Neural cell (in vitro differentiated cells): ENCODE data around the gene PREX1. TPM values are rescaled to one million over a fixed set of nuclear protein-coding genes. Genes with fewer than 3 reads are reported as not detected.

ENCODE experiments used
- H2AFZ ChIP-seq: fragments of 200-600, 300-800 bp; sonication (generic), shearing (Covaris generic); 2 replicates; pipeline ENCODE4 v1.6.0; 2014; ENCODE audit warnings: low read depth, mild to moderate bottlenecking, antibody characterized with exemption, low read length, moderate library complexity
- H3F3A ChIP-seq: fragments of 200-600 bp; shearing (Covaris generic); 2 replicates; pipeline ENCODE4 v1.6.1; 2016; ENCODE audit warnings: mild to moderate bottlenecking, moderate library complexity, mixed read lengths, antibody characterized with exemption, low read length; ENCODE audit not compliant: insufficient read depth, poor library complexity, severe bottlenecking
- H3K27ac ChIP-seq: fragments of 200-600, 300-800 bp; sonication (generic), shearing (Covaris generic); 2 replicates; pipeline ENCODE4 v1.5.1; 2014; ENCODE audit warnings: mild to moderate bottlenecking, low read length, moderate library complexity
- H3K27me3 ChIP-seq: fragments of 300-800, 200-600 bp; sonication (generic), shearing (Covaris generic); 2 replicates; pipeline ENCODE4 v1.6.0; 2014; ENCODE audit warnings: mild to moderate bottlenecking, low read depth, low read length, moderate library complexity; ENCODE audit not compliant: insufficient read depth
- H3K36me3 ChIP-seq: fragments of 300-800, 200-600 bp; sonication (generic), shearing (Covaris generic); 2 replicates; pipeline ENCODE4 v1.5.1; 2014; ENCODE audit warnings: mild to moderate bottlenecking, antibody characterized with exemption, low read length, moderate library complexity; ENCODE audit not compliant: insufficient read depth
- H3K4me2 ChIP-seq: fragments of 300-800, 200-600 bp; sonication (generic), shearing (Covaris generic); 2 replicates; pipeline ENCODE4 v1.6.0; 2014; ENCODE audit warnings: mild to moderate bottlenecking, low read length
- H3K4me3 ChIP-seq: fragments of 300-800, 200-600 bp; sonication (generic), shearing (Covaris generic); 2 replicates; pipeline ENCODE4 v1.5.1; 2014; ENCODE audit warnings: mild to moderate bottlenecking, low read length, moderate library complexity
- H3K79me2 ChIP-seq: fragments of 200-600 bp; shearing (Covaris generic); replicated peaks from 2 replicates; pipeline ENCODE4 v1.6.0; 2014; ENCODE audit warnings: mild to moderate bottlenecking, low read length, moderate library complexity; ENCODE audit not compliant: insufficient read depth
- H3K9ac ChIP-seq: fragments of 300-800, 200-600 bp; sonication (generic), shearing (Covaris generic); 2 replicates; pipeline ENCODE4 v1.6.1; 2016; ENCODE audit warnings: mild to moderate bottlenecking, low read length, mixed read lengths
- H3K9me2 ChIP-seq: fragments of 200-600 bp; shearing (Covaris generic); 2 replicates; pipeline ENCODE4 v1.6.1; 2016; ENCODE audit warnings: mild to moderate bottlenecking, low read length, mixed read lengths; ENCODE audit not compliant: insufficient read depth
- H3K9me3 ChIP-seq: fragments of 200-600, 300-800 bp; sonication (generic), shearing (Covaris generic); 2 replicates; pipeline ENCODE4 v1.6.1; 2016; ENCODE audit warnings: mild to moderate bottlenecking, mixed run types, low read length, moderate library complexity, mixed read lengths
- H4K20me1 ChIP-seq: fragments of 200-600 bp; shearing (Covaris generic); 2 replicates; pipeline ENCODE4 v1.6.1; 2016; ENCODE audit warnings: mild to moderate bottlenecking, mixed run types; ENCODE audit not compliant: insufficient read depth
- CTCF ChIP-seq: fragments of 450-650 bp; IDR thresholded peaks from 2 replicates; pipeline ENCODE4 v1.5.1; 2014; ENCODE audit warnings: antibody characterized with exemption, mild to moderate bottlenecking, moderate library complexity; ENCODE audit not compliant: poor library complexity, severe bottlenecking
- EP300 ChIP-seq: fragments of 450-650 bp; conservative IDR thresholded peaks from 2 replicates; pipeline ENCODE4 v1.6.1; 2014; ENCODE audit warnings: antibody characterized with exemption, mild to moderate bottlenecking, moderate library complexity; ENCODE audit not compliant: poor library complexity, severe bottlenecking
- EZH2 ChIP-seq: fragments of 200-600, 300-800 bp; shearing (Covaris generic), sonication (generic); IDR thresholded peaks from 2 replicates; pipeline ENCODE4 v1.6.1; 2014; ENCODE audit warnings: antibody characterized with exemption, low read length, borderline replicate concordance, mild to moderate bottlenecking; ENCODE audit not compliant: insufficient read depth, poor library complexity, severe bottlenecking
- MXI1 ChIP-seq: fragments of 450-650 bp; conservative IDR thresholded peaks from 2 replicates; pipeline ENCODE4 v1.6.1; 2014; ENCODE audit warnings: antibody characterized with exemption, mild to moderate bottlenecking; ENCODE audit not compliant: poor library complexity, severe bottlenecking
- POLR2AphosphoS5 ChIP-seq: IDR thresholded peaks from 2 replicates; pipeline ENCODE4 v1.6.1; 2012
- RAD21 ChIP-seq: fragments of 450-650 bp; conservative IDR thresholded peaks from 2 replicates; pipeline ENCODE4 v1.6.1; 2014; ENCODE audit warnings: antibody characterized with exemption, mild to moderate bottlenecking, moderate library complexity
- SMC3 ChIP-seq: fragments of 450-650 bp; conservative IDR thresholded peaks from 2 replicates; pipeline ENCODE4 v1.6.1; 2014; ENCODE audit warnings: antibody characterized with exemption, mild to moderate bottlenecking, moderate library complexity; ENCODE audit not compliant: poor library complexity
- TAF1 ChIP-seq: IDR thresholded peaks from 2 replicates; pipeline ENCODE4 v1.6.1; 2012; ENCODE audit warnings: low read depth
- polyA plus RNA-seq: library from polyadenylated mRNA; depleted of rRNA; stranded (reverse); fragments of >200 nt; gene quantifications from 2 replicates; pipeline ENCODE4 v1.2.3, GENCODE V29; 2014
- TF ChIP-seq, protein P1 (sequence below): IDR thresholded peaks from 2 replicates; pipeline ENCODE4 v1.6.1; 2012; ENCODE audit warnings: borderline replicate concordance

PREX1 gene
- polyA plus RNA-seq, 1 donor from 2014 or later, result 0.06 TPM

- Histone ChIP-seq H2AFZ (no peak overlapping the region), H4K20me1 (no peaks in the 10 kb centered on the region), H3K79me2 (no peaks in the 10 kb centered on the region), H3K9me3 (no peaks in the 10 kb centered on the region), H3K36me3 (no peaks in the 10 kb centered on the region), H3K4me2 (no peak overlapping the region), H3K9me2 (no peaks in the 10 kb centered on the region), H3K27me3 (no peaks in the 10 kb centered on the region), H3K4me3 (no peak overlapping the region), H3F3A (no peaks in the 10 kb centered on the region), H3K9ac (no peak overlapping the region), H3K27ac (no peak overlapping the region)
- TF ChIP-seq EP300 (no peak), CTCF (no peak), RAD21 (no peak), MXI1 (no peak), POLR2AphosphoS5 (no peak), EZH2 (no peak), SMC3 (no peak), TAF1 (no peak)
- TF ChIP-seq, protein P1, sequence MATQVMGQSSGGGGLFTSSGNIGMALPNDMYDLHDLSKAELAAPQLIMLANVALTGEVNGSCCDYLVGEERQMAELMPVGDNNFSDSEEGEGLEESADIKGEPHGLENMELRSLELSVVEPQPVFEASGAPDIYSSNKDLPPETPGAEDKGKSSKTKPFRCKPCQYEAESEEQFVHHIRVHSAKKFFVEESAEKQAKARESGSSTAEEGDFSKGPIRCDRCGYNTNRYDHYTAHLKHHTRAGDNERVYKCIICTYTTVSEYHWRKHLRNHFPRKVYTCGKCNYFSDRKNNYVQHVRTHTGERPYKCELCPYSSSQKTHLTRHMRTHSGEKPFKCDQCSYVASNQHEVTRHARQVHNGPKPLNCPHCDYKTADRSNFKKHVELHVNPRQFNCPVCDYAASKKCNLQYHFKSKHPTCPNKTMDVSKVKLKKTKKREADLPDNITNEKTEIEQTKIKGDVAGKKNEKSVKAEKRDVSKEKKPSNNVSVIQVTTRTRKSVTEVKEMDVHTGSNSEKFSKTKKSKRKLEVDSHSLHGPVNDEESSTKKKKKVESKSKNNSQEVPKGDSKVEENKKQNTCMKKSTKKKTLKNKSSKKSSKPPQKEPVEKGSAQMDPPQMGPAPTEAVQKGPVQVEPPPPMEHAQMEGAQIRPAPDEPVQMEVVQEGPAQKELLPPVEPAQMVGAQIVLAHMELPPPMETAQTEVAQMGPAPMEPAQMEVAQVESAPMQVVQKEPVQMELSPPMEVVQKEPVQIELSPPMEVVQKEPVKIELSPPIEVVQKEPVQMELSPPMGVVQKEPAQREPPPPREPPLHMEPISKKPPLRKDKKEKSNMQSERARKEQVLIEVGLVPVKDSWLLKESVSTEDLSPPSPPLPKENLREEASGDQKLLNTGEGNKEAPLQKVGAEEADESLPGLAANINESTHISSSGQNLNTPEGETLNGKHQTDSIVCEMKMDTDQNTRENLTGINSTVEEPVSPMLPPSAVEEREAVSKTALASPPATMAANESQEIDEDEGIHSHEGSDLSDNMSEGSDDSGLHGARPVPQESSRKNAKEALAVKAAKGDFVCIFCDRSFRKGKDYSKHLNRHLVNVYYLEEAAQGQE, result no peak
Measured at GRCh38 chr20:48816282-48817205, 11.3 kb downstream of the PREX1 start.

GRCh38 chr20:48815537-48815936 is 12.3 kb downstream of the PREX1 start:
- H3K79me2 ChIP-seq, result no peaks in the 10 kb centered on the region
- H2AFZ ChIP-seq, result no peak overlapping the region
- no peaks in the 10 kb centered on the region for H3K36me3 ChIP-seq
- no peak overlapping the region for H3K4me2 ChIP-seq
- TF ChIP-seq SMC3 (no peak), POLR2AphosphoS5 (no peak), EZH2 (no peak), RAD21 (no peak), CTCF (no peak), EP300 (no peak), TAF1 (no peak), MXI1 (no peak)
- TF ChIP-seq, protein P1, result no peak
- no peaks in the 10 kb centered on the region for H4K20me1 ChIP-seq
- H3K4me3 ChIP-seq, result no peak overlapping the region
- H3K27me3 ChIP-seq, result no peaks in the 10 kb centered on the region
- H3K9ac ChIP-seq, result no peak overlapping the region
- H3K9me3 ChIP-seq, result no peaks in the 10 kb centered on the region
- H3K9me2 ChIP-seq, result no peaks in the 10 kb centered on the region
- no peak overlapping the region for H3K27ac ChIP-seq
- H3F3A ChIP-seq, result no peaks in the 10 kb centered on the region
